Measurements from ENCODE around the gene PTPRG.

GRCh38 chr3:61612211-61613194 is 51.1 kb downstream of the PTPRG start:
- TF ChIP-seq, protein P1, sequence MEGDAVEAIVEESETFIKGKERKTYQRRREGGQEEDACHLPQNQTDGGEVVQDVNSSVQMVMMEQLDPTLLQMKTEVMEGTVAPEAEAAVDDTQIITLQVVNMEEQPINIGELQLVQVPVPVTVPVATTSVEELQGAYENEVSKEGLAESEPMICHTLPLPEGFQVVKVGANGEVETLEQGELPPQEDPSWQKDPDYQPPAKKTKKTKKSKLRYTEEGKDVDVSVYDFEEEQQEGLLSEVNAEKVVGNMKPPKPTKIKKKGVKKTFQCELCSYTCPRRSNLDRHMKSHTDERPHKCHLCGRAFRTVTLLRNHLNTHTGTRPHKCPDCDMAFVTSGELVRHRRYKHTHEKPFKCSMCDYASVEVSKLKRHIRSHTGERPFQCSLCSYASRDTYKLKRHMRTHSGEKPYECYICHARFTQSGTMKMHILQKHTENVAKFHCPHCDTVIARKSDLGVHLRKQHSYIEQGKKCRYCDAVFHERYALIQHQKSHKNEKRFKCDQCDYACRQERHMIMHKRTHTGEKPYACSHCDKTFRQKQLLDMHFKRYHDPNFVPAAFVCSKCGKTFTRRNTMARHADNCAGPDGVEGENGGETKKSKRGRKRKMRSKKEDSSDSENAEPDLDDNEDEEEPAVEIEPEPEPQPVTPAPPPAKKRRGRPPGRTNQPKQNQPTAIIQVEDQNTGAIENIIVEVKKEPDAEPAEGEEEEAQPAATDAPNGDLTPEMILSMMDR (IDR thresholded peaks at IDR 0.05; ENCODE audit: low read depth, low read length, missing input control): peak; percentile 3
- TF ChIP-seq SP1 (IDR thresholded peaks at IDR 0.05) (peak; percentile 40), MAX (IDR thresholded peaks at IDR 0.05) (peak; percentile 94), GABPA (IDR thresholded peaks at IDR 0.05 in 1 of 2, conservative IDR thresholded peaks at IDR 0.05 in 1 of 2) (peak in 1 of 2 donors; percentile 23), EGR1 (IDR thresholded peaks at IDR 0.05; ENCODE audit: low read depth in 2 of 2) (peak in 1 of 2 donors; percentile 86), YY1 (IDR thresholded peaks at IDR 0.05) (peak; percentile 58), JUND (IDR thresholded peaks at IDR 0.05) (peak; percentile 66 to 96), TAF1 (conservative IDR thresholded peaks at IDR 0.05) (no peak), REST (IDR thresholded peaks at IDR 0.05) (peak; percentile 58)
- TF ChIP-seq, protein P2, sequence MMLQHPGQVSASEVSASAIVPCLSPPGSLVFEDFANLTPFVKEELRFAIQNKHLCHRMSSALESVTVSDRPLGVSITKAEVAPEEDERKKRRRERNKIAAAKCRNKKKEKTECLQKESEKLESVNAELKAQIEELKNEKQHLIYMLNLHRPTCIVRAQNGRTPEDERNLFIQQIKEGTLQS (IDR thresholded peaks at IDR 0.05): no peak

All from liver (tissue), 3 donors.